HS-5 (cell line): ENCODE results near the gene ZNF830.
"Not testable (repeated sequence)": the region's sequence is repeated elsewhere in the genome, so short reads cannot be mapped to it uniquely, and the experiment has no call there.

ENCODE experiments used
- DNase-seq: peaks from one replicate; pipeline ENCODE4 v3.0.0-alpha.2; 2012; ENCODE audit warnings: low read depth

ZNF830 gene

GRCh38 chr17:34961093-34961911, at the start of gene ZNF830, which contains the start of gene CCT6B:
Gene ZNF830 (plus strand): TSS chr17:34961540. CDS start chr17:34961567, 27 bp downstream.
Gene CCT6B (minus strand): TSS chr17:34961460. CDS start chr17:34961393, 67 bp downstream.
- peak; percentile 69 for DNase-seq

GRCh38 chr17:34913001-34913400, 48.3 kb upstream of the ZNF830 start:
- DNase-seq: no peak

- DNase-seq: no peak
Observed at GRCh38 chr17:34916120-34916519, 45.2 kb upstream of the ZNF830 start.

- no peak for DNase-seq
Observed at GRCh38 chr17:34917381-34917780, 44.0 kb upstream of the ZNF830 start.

GRCh38 chr17:34920676-34921075, 40.7 kb upstream of the ZNF830 start:
- no peak for DNase-seq

- DNase-seq: no peak
Observed at GRCh38 chr17:34926661-34927060, 34.7 kb upstream of the ZNF830 start.

- DNase-seq: no peak
Observed at GRCh38 chr17:34930283-34930682, 31.1 kb upstream of the ZNF830 start.

- not testable (repeated sequence) for DNase-seq
Observed at GRCh38 chr17:34950780-34951179, 10.6 kb upstream of the ZNF830 start.

- DNase-seq: no peak
Observed at GRCh38 chr17:34958438-34958837, 2.9 kb upstream of the ZNF830 start.

GRCh38 chr17:34974179-34974578, 12.8 kb downstream of the ZNF830 start:
- no peak for DNase-seq

GRCh38 chr17:34974794-34975785, 13.8 kb downstream of the ZNF830 start:
- DNase-seq: no peak

GRCh38 chr17:34979153-34979552, 17.8 kb downstream of the ZNF830 start:
- DNase-seq: no peak

GRCh38 chr17:34979650-34980352, 18.5 kb downstream of the ZNF830 start:
- DNase-seq: no peak

- DNase-seq: peak; percentile 63
Observed at GRCh38 chr17:34980353-34980680, 19.0 kb downstream of the ZNF830 start, which contains the start of gene LIG3. Gene LIG3 (plus strand): TSS chr17:34980512. CDS start chr17:34983006, 2,494 bp downstream.

GRCh38 chr17:34980681-34981537, 19.6 kb downstream of the ZNF830 start:
- DNase-seq: peak; percentile 50

GRCh38 chr17:34981538-34982241, 20.4 kb downstream of the ZNF830 start:
- no peak for DNase-seq

- DNase-seq: no peak
Observed at GRCh38 chr17:34987232-34987631, 25.9 kb downstream of the ZNF830 start.

GRCh38 chr17:34988644-34989043, 27.3 kb downstream of the ZNF830 start:
- DNase-seq: no peak

- DNase-seq: no peak
Observed at GRCh38 chr17:34989473-34989872, 28.1 kb downstream of the ZNF830 start.

- DNase-seq: no peak
Observed at GRCh38 chr17:34990921-34991365, 29.6 kb downstream of the ZNF830 start.
